Stimulated activated naive CD8-positive, alpha-beta T cell treated with anti-CD3 and anti-CD28 coated beads, Interleukin-15, Interleukin-2, amounts not matched to agents 100 U/mL and 50 U/mL, for 24 hours (primary cell): Measurements from ENCODE around the gene GRWD1.
A peak's percentile ranks its signal among the peaks of the same experiment; 100 is the strongest.
"Not testable (repeated sequence)": the region's sequence is repeated elsewhere in the genome, so short reads cannot be mapped to it uniquely, and the experiment has no call there.

Experiments
- ATAC-seq: fragments of 150-1000 bp; cut with Tn5 transposase; one replicate; pipeline ENCODE4 v1.10.0; 2021
- DNase-seq: peaks from one replicate; pipeline ENCODE4 v3.0.0; 2021

GRWD1 gene

DNA sequence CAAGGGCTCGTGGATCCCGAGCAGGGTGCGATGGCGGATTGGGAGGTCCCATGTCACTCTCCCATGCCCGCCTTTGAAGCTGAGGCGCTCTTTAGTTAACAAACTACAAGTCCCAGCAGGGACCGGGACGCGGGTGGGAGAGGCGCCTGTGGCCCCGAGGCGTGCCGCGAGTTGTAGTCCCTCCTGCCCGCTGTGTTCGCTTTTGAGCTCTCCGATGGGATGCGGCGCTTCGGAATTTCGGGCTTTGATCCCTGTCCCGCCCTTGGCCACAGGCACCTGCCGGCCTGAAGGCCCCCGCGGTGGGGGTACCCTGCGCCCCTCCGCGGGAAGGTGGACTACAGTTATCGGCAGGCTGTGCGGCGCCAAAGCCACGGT lies 34.4 kb downstream of the GRWD1 start:
- ATAC-seq: no peak
- peak; percentile 38 for DNase-seq

DNA sequence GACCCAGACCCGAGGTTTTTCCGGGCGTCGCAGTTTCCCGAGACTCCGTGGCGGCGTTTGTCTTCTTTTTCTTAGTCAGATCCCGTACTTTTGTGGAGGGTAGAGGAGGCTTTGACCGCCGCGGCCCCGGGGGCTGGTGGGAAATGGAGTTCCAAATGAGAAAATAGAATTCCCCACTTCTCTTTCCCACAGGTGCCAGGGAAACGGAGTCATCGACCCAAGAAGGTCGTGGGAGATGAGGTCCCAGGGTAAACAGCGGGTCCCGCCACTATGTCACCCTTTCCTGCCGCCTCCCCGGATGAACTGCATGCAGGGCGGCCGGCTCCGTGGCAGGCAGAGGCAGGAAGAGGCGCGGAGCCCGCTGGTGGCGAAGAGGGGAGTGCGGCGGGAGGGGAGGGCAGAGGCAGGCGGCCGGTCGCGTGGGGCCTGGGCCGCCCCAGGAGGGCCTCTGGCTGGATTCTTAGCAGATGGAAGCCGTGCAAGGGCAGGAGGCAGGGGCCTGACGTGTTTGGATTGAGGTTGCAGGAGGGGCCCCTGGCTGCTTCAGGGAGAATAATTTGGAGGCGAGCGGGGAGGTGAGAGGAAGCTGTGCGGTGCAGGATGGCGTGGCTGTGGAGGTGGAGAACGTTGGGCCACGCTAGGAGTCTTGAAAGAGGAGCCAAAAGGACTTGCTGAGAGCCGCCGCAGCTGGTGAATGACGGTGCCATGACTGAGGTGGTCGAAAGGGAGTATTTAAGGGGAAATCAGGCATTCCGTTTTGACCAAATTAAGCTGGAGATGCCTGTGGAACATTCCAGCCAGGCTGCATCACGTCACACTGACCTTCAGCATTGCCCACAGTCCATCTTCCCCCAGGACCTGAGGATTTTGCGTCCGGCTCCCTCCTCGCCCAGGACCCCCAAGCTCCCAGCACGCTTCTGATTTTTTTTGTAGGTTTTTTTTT lies 35.0 kb downstream of the GRWD1 start:
- DNase-seq: peak; percentile 68
- peak; percentile 77 for ATAC-seq

DNA sequence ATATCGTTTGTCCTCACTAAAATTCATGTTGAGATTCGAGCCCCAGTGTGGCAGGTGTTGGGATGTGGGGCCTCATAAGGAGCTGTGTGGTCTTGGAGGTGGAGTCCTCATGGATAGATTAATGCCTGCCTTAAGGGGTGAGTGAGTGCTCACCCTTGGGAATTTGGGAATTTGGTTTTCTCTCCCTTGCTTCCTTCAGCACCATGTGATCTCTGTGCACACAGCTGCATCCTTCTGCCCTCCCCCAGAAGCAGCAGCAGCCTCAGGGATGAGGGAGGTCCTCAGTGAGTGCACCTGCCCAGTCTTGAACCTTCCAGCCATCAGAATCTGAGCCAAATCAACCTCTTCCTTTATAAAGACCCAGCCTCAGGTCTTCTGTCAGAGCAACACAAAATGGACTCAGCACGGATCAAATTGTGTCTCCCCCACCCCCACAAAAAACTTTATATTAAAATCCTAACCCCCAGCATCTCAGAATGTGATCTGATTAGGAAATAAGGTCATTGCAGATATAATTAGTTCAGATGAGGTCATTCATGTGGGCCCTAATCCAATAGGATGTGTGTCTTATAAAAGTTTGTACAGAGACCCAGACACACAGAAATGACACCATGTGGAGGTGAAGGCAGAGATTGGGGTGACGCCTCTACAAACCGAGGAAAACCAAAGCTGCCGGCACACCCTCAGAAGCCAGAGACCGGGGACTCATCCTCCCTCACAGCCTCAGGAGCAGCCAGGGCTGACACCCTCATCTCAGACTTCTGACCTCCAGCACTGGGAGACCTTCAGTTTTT lies 36.3 kb downstream of the GRWD1 start:
- DNase-seq (no peak), ATAC-seq (no peak)

DNA sequence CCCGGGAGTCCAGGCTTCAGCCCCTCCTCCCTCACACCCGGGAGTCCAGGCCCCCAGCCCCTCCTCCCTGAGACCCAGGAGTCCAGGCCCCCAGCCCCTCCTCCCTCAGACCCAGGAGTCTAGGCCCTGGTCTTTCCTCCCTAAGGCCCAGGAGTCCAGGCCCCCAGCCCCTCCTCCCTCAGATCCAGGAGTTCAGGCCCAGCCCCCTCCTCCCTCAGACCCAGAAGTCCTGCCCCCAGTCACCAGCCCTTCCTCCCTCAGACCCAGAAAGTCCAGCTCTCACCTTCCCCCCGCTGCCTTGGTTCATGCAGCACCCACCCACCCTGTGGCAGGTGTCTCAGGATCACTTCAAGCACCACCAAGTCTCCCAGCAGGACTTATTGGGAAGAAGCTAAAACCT lies 37.5 kb downstream of the GRWD1 start:
- ATAC-seq: no peak

DNA sequence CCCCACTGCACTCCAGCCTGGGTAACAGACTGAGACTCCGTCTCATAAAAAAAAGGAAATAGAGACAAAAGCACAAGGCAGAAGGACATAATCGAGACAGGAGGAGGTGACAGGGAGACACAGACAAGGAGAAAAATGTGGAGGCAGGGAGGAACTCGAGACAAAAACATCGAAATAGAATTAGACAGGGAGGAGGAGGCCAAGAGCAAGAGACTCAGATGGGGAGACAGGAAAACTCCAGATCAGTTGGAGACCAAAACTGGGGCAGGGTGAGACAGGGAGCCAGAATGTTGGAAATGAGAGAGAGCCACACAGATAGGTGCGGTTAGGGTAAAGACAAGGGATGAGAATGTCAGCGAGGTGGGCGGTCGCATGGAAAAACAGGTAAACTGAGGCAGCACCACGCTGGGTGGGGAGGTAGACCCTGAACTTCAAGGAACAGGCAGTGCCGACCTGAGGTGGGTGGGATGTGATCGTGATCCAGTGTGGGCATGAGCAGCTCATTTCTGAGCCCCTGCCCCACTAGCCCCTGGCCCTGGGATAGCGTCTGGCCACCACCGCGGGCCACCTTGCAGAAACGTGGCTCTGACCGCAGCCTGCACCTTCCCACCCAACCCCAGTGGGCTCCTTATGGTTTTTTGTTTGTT lies 38.6 kb downstream of the GRWD1 start:
- DNase-seq: no peak

More for the DNA sequence above, 37.5 kb downstream of the GRWD1 start:
- DNase-seq: no peak

DNA sequence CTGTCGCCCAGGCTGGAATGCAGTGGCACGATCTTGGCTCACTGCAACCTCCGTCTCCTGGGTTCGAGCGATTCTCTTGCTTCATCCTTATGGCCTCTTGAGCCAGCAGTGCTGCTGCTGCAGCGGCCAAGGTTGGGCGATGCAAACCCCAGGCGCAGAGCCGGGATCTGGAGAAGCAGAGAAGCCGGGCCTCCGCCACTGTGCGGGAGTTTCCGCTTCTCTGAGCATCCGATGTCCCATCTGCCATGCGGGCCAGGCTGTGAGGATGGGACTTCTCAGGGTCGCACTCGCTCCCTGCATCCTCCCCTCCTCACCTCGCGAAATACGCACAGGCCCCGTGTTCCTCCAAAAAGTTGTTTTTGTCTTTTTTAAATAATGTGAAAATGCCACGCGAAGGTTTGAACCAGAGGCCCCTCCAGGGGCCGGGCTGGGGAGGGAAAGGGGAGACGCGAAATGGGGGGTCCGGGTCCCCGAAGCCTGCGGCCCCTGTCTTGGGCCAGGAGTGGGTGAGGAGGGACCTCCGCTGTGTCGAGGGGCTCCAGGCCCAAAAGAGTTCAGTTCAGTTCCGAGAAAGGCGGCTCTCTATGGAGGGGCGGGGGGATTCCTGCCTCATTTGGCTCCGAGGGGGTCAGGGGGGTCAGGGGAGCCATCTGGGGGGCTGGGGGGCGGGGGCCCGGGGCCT lies 39.3 kb downstream of the GRWD1 start:
- ATAC-seq (no peak), DNase-seq (no peak)

More for the DNA sequence above, 38.6 kb downstream of the GRWD1 start:
- no peak for ATAC-seq

DNA sequence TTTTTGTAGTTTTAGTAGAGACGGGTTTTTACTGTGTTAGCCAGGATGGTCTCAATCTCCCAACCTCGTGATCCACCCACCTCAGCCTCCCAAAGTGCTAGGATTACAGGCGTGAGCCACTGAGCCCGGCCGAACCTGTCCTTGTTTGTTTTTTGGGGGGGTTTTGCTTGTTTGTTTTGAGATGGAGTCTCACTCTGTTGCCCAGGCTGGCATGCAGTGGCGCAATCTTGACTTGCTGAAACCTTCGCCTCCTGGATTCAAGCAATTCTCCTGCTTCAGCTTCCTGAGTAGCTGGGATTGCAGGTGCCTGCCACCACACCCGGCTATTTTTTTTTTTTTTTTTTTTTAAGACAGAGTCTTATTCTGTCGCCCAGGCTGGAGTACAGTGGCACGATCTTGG lies 40.9 kb downstream of the GRWD1 start:
- ATAC-seq: not testable (repeated sequence)

DNA sequence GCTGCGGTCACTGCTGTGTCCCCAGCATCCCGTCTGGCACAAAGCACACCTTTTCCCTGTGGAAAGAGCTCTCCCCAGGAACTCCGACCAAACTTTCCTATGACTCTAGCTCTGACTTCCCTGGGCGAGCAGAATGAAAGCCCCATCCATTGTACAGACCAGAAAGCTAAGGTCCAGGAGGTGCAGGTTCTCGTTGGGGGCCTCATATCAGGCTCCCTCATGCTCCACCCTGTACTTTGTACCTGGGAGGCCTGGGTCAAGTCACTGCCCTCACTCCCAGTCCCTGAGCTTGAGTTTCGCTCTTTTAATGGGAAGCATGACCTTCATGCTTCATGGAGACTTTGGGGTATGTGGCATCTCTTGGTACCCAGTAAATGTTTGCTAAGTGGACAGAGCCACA lies 41.8 kb downstream of the GRWD1 start:
- DNase-seq (no peak), ATAC-seq (no peak)

More for the DNA sequence above, 40.9 kb downstream of the GRWD1 start:
- DNase-seq: not testable (repeated sequence)

DNA sequence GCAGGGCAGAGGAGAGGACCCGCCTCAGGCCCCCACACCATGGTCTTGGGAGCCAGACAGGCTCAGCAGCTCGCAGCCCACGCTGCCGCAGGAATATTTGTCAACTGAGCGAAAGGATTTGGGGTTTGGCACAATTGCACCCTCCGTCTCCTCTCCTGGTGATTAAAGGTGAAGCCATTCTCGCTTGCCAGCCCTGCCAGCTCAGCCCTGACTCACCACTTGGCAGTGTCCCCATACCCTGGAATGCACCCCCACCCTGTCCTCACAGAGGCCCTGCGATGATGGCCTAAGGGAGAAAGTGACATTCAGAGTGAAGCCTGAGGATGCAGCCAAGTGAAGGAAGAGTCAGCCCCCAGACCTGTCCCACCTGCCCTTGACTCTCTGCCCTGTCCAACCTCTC lies 42.2 kb downstream of the GRWD1 start:
- DNase-seq (no peak), ATAC-seq (no peak)

DNA sequence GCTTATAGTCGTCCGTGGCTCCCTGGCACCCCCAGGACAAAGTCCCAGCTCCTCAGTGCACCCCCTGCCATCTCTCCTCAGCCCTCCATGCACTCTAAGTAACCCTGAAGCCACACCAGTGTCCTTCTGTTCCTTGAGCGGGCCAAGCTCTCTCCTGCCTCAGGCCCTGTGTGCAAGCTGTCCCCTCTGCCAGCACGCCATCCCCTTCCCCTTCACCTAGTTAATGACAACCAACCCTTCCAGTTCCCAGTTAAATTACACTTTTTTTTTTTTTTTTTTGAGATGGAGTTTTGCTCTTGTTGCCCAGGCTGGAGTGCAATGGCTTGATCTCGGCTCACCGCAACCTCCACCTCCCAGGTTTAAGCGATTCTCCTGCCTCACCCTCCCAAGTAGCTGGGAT lies 42.7 kb downstream of the GRWD1 start:
- not testable (repeated sequence) for DNase-seq, ATAC-seq

DNA sequence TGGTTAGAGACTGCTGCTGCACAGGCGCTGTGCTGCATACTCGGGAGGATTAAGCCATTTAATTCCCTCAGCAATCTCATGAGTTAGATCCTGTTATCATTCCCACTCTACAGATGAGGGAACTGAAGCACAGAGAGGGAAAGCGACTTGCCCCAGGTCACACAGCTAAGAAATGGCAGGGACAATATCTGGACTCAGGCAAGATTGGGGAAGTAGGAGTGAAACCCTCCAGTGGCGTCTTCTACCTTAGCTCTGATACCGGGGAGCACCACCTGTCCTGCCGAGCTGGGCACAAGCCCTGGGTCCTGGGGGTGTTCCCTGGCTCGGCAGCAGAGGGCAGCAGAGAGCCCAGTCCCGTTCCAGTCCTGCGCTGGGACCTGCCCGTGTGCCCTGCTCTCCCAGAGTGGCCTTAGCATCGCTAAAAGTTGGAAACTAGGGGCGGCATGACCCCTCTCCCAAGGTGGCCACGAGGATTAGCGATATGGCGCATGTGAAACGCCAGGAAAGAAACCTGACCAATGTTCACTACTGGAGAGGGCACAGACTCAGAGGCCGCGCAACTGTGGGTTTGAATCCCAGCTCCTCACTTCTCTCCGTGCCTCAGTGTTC lies 43.9 kb downstream of the GRWD1 start:
- ATAC-seq (peak; percentile 56), DNase-seq (peak; percentile 91)

DNA sequence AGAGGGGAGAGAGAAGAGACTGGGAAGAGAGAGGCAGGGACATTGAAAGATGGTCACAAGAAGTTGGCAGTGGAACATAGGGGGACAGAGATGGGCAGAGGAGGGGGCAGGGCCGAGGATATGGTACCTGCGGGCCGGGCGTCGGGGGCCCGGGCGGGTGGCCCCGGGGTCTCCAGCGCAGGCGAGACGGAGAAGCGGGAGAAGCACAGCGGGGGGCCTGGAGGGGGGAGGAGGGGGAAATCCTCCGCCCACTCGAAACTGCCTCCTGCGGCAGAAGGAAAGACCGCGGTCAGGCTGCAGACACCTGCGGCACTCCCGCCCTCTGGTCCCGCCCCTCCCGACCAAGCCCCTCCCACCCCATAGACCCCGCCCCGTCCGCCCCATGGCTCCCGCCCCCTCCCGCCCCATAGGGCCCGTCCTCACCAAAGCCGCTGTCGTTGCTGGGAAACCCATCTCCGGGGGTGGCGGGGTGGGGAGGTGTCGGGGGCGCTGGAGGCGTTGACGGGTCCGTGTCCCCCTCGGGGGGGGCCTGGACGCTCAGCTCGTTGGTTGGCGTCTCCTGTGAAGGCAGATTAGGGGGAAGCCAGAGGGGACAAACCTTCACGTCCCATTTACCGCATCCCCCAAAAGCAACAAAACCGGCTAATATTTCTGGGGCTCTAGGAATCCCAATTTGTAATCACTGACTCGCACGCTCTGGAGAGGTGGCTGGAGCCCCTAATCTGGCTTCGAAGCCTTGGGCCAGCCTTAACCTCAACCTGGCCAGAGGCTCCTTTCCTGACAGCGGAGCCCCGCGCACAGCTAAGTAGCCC lies 45.4 kb downstream of the GRWD1 start:
- ATAC-seq: no peak
- peak; percentile 67 for DNase-seq

DNA sequence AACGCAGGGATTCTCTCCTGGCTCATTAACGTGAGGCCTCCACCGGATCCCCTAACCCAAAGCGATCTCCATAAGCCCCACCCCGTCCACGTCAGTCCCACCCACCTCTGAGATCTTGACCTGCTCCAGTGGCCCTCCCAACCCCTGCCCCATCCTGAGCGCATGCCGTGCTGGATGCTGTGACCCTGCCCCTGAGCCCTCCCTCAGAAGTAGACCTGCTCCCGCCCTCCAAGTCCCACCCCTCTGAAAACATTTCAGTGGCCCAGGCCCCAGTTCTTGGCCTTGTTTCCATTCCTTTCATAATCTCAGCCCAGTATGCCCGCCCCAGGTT lies 46.0 kb downstream of the GRWD1 start:
- ATAC-seq: no peak
- no peak for DNase-seq

DNA sequence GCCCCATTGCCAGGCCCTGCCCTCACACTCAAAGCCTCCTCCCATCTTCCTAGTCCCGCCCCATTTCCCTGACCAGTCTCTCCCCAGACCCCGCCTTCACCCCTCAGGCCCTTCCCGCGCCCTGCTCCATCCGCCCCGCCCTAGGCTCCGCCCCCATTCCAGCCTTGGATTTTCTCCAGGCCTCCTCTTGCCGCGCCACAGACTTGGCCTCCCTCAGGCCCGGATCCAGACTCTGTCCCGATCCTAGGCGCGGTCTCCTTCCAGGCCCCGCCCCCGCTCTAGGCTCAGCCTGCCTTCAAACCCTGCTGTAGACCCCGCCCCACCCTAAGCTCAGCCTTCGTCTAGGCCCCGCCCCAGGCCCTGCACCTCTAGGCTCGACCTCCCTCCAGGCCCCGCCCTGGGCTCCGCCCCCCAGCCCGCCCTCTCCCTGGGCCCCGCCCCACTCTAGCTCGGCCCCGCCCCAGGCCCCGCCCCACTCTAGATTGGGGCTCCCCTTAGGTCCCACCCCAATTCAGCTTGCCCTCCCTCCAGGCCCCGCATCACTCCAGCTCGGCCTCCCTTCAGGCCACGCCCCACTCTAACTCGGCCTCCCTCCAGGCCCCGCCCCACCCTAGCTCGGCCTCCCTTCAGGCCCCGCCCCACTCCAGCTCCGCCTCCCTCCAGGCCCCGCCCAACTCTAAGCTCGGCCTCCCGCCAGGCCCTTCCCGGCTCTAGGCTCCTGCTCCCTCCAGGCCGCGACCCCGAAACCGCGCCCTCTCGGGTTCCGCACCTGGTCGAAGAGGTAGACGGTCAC lies 47.3 kb downstream of the GRWD1 start:
- peak; percentile 78 for ATAC-seq
- DNase-seq: peak; percentile 88

DNA sequence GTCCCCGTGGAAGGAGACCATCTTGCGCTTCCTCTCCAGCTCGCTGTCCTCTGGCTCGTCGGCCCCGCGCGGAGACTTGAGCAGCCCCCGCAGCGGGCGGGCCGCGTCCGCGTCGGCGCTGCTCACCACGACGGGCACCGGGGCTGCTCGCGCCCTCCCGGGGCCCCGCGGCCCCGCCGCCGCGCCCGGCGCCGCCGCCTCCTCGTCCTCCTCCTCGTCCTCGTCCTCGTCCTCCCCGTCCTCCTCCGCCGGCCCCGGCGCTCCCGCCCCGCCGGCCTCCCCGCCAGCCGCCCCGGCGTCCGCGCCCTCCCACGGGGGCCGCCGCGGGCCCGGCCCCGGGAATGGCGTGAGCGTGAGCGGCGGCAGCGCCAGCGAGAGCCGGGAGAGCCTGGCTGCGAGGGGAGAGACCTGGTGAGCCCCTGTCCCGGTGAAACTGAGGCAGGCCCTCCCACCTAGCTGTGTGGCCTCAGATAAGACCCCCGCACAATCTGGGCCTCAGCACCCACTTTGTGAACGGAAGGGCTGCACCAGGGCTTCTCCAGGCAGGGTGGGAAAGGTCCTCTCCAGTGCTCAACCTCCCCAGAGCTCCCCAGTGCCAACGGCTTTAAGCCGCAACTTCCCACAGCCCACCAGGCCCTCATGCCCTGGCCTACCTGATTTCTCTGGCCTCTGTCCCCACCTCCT lies 48.1 kb downstream of the GRWD1 start:
- DNase-seq: no peak
- no peak for ATAC-seq

DNA sequence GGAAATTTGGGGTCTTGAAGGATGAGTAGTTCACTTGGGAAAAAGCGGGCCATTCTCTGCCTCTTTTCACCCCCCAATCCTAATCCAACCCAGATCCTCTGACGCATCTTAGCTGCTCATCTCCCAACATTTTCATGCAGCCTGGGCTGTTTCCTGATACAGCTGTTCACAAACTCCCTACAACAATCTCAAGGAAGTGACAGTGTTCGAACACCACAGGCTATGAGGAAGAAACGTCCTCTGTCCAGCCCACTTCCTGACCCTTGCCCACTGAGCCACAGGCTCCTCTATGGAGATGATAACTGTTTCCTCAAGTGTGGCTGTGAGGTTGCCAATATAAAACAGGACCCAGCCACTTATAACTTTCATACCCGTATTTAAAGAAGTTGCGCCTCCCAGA lies 49.6 kb downstream of the GRWD1 start:
- no peak for ATAC-seq
- DNase-seq: no peak

DNA sequence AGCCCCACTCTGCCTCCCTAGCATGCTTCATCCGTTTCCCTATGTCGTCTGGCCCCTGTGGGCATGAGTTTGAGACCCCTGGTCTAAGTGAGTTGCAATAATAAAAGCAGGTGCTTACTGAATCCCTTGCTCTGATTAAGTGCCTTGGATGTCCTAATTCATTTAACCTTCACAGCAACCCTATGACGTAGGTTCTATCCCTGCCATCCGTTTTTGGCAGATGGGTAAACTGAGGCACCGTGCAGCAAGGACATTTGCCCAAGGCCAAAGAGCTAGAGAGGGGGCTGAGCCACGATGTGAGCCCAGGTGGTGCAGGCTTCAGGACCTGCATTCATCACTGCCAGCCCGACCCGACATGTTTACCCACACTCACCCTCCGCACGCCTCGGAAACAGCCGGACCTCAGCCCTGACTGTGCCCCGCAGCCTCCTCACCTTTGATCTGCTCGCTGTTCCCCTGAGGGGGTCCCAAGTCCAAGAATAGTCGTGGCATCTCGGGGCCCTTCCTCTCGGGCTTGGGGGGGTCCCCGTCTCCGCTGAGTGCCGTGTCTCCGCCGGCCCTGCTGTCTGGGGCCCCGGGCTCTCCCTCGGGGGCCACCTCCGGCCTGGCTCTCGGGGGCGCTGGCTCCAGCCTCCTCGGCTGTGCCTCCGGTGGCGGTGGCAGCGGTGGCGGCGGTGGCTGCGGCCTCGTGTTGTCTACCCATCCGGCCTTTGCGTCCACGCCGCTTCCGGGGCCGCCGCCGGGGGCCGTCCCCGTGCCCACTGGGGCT lies 51.4 kb downstream of the GRWD1 start:
- ATAC-seq (no peak), DNase-seq (no peak)

DNA sequence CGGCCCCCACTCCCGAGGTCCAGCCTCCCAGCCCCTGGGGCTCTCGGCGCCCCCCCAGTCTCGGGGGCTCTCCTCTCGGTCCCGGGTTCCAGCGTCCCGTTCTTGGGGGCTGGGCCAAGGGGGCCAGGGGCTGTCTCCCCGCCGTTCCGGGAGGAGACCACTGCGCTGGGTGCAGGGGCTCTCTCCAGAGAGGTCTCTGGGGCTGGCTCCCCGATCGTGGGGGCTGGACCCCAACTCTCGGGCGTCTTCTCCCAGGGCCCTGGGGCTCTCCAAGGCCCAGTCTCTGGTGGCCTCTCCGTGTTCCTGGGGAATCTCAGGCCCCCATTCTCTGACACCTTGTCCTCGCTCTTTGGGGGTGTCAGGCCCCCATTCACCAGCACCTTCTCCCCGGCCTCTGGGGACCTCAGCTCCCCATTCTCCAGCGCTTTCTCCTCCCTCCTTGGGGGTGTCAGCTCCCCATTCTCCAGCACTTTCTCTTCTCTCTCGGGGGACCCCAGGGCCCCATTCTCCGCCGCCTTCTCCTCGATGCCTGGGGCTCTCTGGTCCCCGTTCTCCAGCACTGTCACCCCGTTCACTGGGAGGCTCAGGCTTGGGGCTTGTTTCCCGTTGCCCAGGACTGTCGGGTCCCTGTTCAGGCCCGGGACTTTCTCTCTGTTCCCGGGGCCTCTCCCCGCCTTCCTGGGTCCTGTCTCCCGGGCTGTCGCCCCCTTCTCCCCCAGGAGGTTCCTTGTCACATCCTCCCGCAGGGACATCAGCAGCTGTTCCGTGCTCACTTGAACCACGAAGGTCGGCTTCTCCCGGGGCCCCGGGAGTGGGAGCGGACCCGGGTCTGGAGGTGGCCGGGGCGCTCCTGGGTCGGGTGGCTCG lies 52.2 kb downstream of the GRWD1 start:
- no peak for ATAC-seq

More for the DNA sequence above, 52.2 kb downstream of the GRWD1 start:
- no peak for DNase-seq
